GM23338 (cell line): ENCODE measurements around the gene GLCE. TPM values are rescaled to one million over a fixed set of nuclear protein-coding genes. Genes with fewer than 3 reads are reported as not detected.

ENCODE experiments used
- ATAC-seq: fragments of 200-7000 bp; cut with Tn5 transposase; 3 replicates; pipeline ENCODE4 v1.9.1; 2020
- DNase-seq: peaks from one replicate; pipeline ENCODE4 v3.0.0-alpha.2; 2015; ENCODE audit warnings: low spot score
- H2AFZ ChIP-seq: fragments of 200-600 bp; sonication (generic); 2 replicates; pipeline ENCODE4 v1.8.0; 2016; ENCODE audit warnings: antibody characterized with exemption, mild to moderate bottlenecking, moderate library complexity
- H3F3A ChIP-seq: fragments of 200-600 bp; sonication (generic); replicated peaks from 2 replicates; pipeline ENCODE4 v1.8.0; 2017; ENCODE audit warnings: antibody characterized with exemption, mixed run types, low read depth
- H3K27ac ChIP-seq: fragments of 200-600 bp; sonication (generic); 2 replicates; pipeline ENCODE4 v1.6.1; 2016; ENCODE audit warnings: low read depth
- H3K27me3 ChIP-seq: fragments of 200-600 bp; sonication (generic); 2 replicates; pipeline ENCODE4 v1.8.0; 2016; ENCODE audit warnings: mild to moderate bottlenecking, mixed run types, moderate library complexity; ENCODE audit not compliant: insufficient read depth
- H3K36me3 ChIP-seq: fragments of 200-600 bp; sonication (generic); 2 replicates; pipeline ENCODE4 v1.8.0; 2016; ENCODE audit warnings: mild to moderate bottlenecking; ENCODE audit not compliant: insufficient read depth
- H3K4me1 ChIP-seq: fragments of 200-600 bp; sonication (generic); 2 replicates; pipeline ENCODE4 v1.8.0; 2016; ENCODE audit warnings: mild to moderate bottlenecking, moderate library complexity; ENCODE audit not compliant: insufficient read depth
- H3K4me2 ChIP-seq: fragments of 200-600 bp; sonication (generic); 2 replicates; pipeline ENCODE4 v1.7.1; 2017; ENCODE audit warnings: mixed run types
- H3K4me3 ChIP-seq: fragments of 200-600 bp; sonication (generic); 2 replicates; pipeline ENCODE4 v1.6.1; 2016; ENCODE audit warnings: mixed run types
- H3K79me2 ChIP-seq: fragments of 200-600 bp; sonication (generic); replicated peaks from 2 replicates; pipeline ENCODE4 v1.8.0; 2017; ENCODE audit warnings: mild to moderate bottlenecking; ENCODE audit not compliant: insufficient read depth
- H3K9me2 ChIP-seq: fragments of 200-600 bp; sonication (generic); 2 replicates; pipeline ENCODE4 v1.8.0; 2017; ENCODE audit not compliant: insufficient read depth
- H4K20me1 ChIP-seq: fragments of 200-600 bp; sonication (generic); replicated peaks from 2 replicates; pipeline ENCODE4 v1.8.0; 2017; ENCODE audit warnings: mild to moderate bottlenecking; ENCODE audit not compliant: insufficient read depth
- H3K27ac Mint-ChIP-seq: 2 replicates; pipeline ENCODE4 v1.8.0; 2020; ENCODE audit warnings: inconsistent platforms, mild to moderate bottlenecking, moderate library complexity, mixed read lengths
- H3K27me3 Mint-ChIP-seq: 3 replicates; pipeline ENCODE4 v1.8.0; 2022; ENCODE audit warnings: low read depth, mild to moderate bottlenecking, moderate library complexity, mixed read lengths, inconsistent platforms; ENCODE audit not compliant: insufficient read depth, poor library complexity
- H3K36me3 Mint-ChIP-seq: 3 replicates; pipeline ENCODE4 v1.8.0; 2021; ENCODE audit warnings: low read depth, mild to moderate bottlenecking, inconsistent platforms, moderate library complexity, mixed read lengths
- H3K4me1 Mint-ChIP-seq: 3 replicates; pipeline ENCODE4 v1.8.0; 2020; ENCODE audit warnings: mild to moderate bottlenecking, inconsistent platforms, mixed read lengths
- H3K4me3 Mint-ChIP-seq: 3 replicates; pipeline ENCODE4 v1.8.0; 2021; ENCODE audit warnings: moderate library complexity, mild to moderate bottlenecking, inconsistent platforms, mixed read lengths
- H3K9me3 Mint-ChIP-seq: 3 replicates; pipeline ENCODE4 v1.8.0; 2020; ENCODE audit warnings: moderate library complexity, mild to moderate bottlenecking, inconsistent platforms, mixed read lengths
- CREB1 ChIP-seq: fragments of 250-450 bp; sonication (Bioruptor Pico); IDR thresholded peaks from 2 replicates; pipeline ENCODE4 v1.5.0; 2020; ENCODE audit warnings: low read depth, mild to moderate bottlenecking, moderate library complexity
- CTCF ChIP-seq, 2 experiments: fragments of 200-600 bp in 1 of 2; sonication (generic) in 1 of 2; conservative IDR thresholded peaks; 2 replicates each; pipeline versions ENCODE4 v1.5.1 to v1.6.1; 2016 to 2017; ENCODE audit warnings: antibody characterized with exemption in 2 of 2, low read depth in 2 of 2, mild to moderate bottlenecking in 2 of 2, moderate library complexity in 1 of 2
- EZH2 ChIP-seq: fragments of 200-600 bp; sonication (generic); IDR thresholded peaks from one replicate; pipeline ENCODE4 v1.8.0; 2017; ENCODE audit warnings: antibody characterized with exemption, mild to moderate bottlenecking, low read depth; ENCODE audit not compliant: unreplicated experiment
- EZH2phosphoT487 ChIP-seq: fragments of 200-600 bp; sonication (generic); IDR thresholded peaks from one replicate; pipeline ENCODE4 v1.8.1; 2018; ENCODE audit warnings: antibody characterized with exemption; ENCODE audit not compliant: unreplicated experiment
- JUNB ChIP-seq: IDR thresholded peaks from one replicate; pipeline ENCODE4 v1.6.1; 2016; ENCODE audit warnings: antibody characterized with exemption; ENCODE audit not compliant: unreplicated experiment
- NANOG ChIP-seq: IDR thresholded peaks from 2 replicates; pipeline ENCODE4 v1.6.1; 2016; ENCODE audit warnings: antibody characterized with exemption, borderline replicate concordance
- STAT1 ChIP-seq: IDR thresholded peaks from one replicate; pipeline ENCODE4 v1.6.1; 2016; ENCODE audit warnings: antibody characterized with exemption; ENCODE audit not compliant: unreplicated experiment
- ZNF114 ChIP-seq: fragments of 250-450 bp; sonication (Bioruptor Pico); IDR thresholded peaks from 2 replicates; pipeline ENCODE4 v1.5.0; 2020; ENCODE audit warnings: mild to moderate bottlenecking, moderate library complexity
- ZNF331 ChIP-seq: fragments of 250-450 bp; sonication (Bioruptor Pico); IDR thresholded peaks from 2 replicates; pipeline ENCODE4 v1.5.0; 2020; ENCODE audit warnings: low read depth, mild to moderate bottlenecking, moderate library complexity
- ZNF462 ChIP-seq: fragments of 250-450 bp; sonication (Bioruptor Pico); IDR thresholded peaks from 2 replicates; pipeline ENCODE4 v1.5.0; 2020; ENCODE audit warnings: mild to moderate bottlenecking, moderate library complexity
- polyA plus RNA-seq: library from polyadenylated mRNA; unstranded; fragments of >200 nt; fragmentation: Nextera tagmentation; extraction: Ambion mirVana; gene quantifications from 2 replicates; pipeline ENCODE4 v1.2.1, GENCODE V29; 2016
- total RNA-seq: library from RNA; depleted of rRNA; stranded (reverse); fragments of >200 nt; shearing (Covaris generic); gene quantifications from 2 replicates; pipeline ENCODE4 v1.2.3, GENCODE V29; 2014

The GLCE gene
- total and polyA plus RNA-seq, 2 experiments from 2014 or later, result 7.5 to 15.5 TPM

GRCh38 chr15:69194025-69194827 lies 33.8 kb downstream of the GLCE start (continued):
- no peak for TF ChIP-seq ZNF462 (CRISPR knock-in tag)
- no peak for TF ChIP-seq NANOG
- no peak for TF ChIP-seq EZH2phosphoT487
- no peak for TF ChIP-seq CTCF (conservative IDR thresholded peaks at IDR 0.05; ENCODE audit: low read depth in 2 of 2)
- no peak for TF ChIP-seq EZH2

DNA sequence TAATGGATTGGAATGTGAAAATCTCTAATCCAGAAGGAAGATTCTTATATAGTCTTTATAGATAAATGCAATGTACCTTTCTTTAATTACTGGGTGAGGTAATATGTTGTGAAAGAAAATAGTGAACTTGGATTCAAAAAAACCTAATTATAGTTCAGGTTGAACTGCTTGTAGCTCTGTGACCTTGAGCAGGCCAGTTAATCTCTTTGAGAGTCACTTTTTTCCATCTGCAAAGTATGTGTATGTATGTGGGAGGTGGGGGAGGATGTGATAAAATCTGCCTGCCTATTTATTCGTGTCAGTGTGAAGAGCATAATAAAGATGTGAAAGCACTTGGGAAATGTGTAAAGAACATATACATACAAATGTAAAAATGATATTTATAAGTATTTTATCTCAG lies 34.4 kb downstream of the GLCE start:
- H3K27ac Mint-ChIP-seq, result no peak overlapping the region
- Histone ChIP-seq H3F3A (no peaks in the 10 kb centered on the region), H3K4me2 (no peak overlapping the region), H3K4me1 (peaks cover 27% of the 10 kb centered on the region), H3K9me2 (no peaks in the 10 kb centered on the region), H4K20me1 (0 out of 2 replicates have a peak, but pooled peaks cover 3% of the 10 kb centered on the region), H3K27ac (no peak overlapping the region), H3K4me3 (no peak overlapping the region), H3K36me3 (no peaks in the 10 kb centered on the region), H3K79me2 (peaks cover 38% of the 10 kb centered on the region), H3K27me3 (no peaks in the 10 kb centered on the region), H2AFZ (no peak overlapping the region)
- peaks cover 4% of the 10 kb centered on the region; the same call in 2 of the 3 replicates for H3K9me3 Mint-ChIP-seq
- peaks cover 3% of the 10 kb centered on the region for H3K27me3 Mint-ChIP-seq
- no peak overlapping the region for H3K4me3 Mint-ChIP-seq
- DNase-seq (no peak), ATAC-seq (no peak)
- H3K36me3 Mint-ChIP-seq, result peaks cover 17% of the 10 kb centered on the region; the same call in 1 of the 3 replicates
- H3K4me1 Mint-ChIP-seq, result peaks cover 39% of the 10 kb centered on the region
- TF ChIP-seq JUNB (no peak), ZNF331 (CRISPR knock-in tag) (no peak), STAT1 (no peak), NANOG (no peak), CREB1 (CRISPR knock-in tag) (no peak), EZH2 (no peak), EZH2phosphoT487 (no peak), CTCF (conservative IDR thresholded peaks at IDR 0.05; ENCODE audit: low read depth in 2 of 2) (no peak), ZNF114 (CRISPR knock-in tag) (no peak)
